Renal cortical epithelial cell (primary cell): ENCODE measurements around the gene TLK1. TPM values are rescaled to one million over a fixed set of nuclear protein-coding genes. Genes with fewer than 3 reads are reported as not detected.
A peak's percentile ranks its signal among the peaks of the same experiment; 100 is the strongest.
"Not testable (repeated sequence)": the region's sequence is repeated elsewhere in the genome, so short reads cannot be mapped to it uniquely, and the experiment has no call there.

Experiments
- DNase-seq: peaks from one replicate; pipeline ENCODE4 v3.0.0-alpha.2; 2011; ENCODE audit warnings: low read depth
- total RNA-seq: library from RNA; depleted of rRNA; stranded (reverse); fragments of >200 nt; gene quantifications from 2 replicates; pipeline ENCODE4 v1.2.3, GENCODE V29; 2014

Gene TLK1
- total RNA-seq, 1 donor from 2014 or later, result 58.8 TPM

- no peak for DNase-seq
Measured at GRCh38 chr2:171169333-171169732, 8.6 kb upstream of the TLK1 start.

- DNase-seq, result no peak
Measured at GRCh38 chr2:171167352-171167997, 6.8 kb upstream of the TLK1 start.

- DNase-seq, result no peak
Measured at GRCh38 chr2:171166328-171166983, 5.8 kb upstream of the TLK1 start.

GRCh38 chr2:171165967-171166327, 5.3 kb upstream of the TLK1 start:
- no peak for DNase-seq

DNA sequence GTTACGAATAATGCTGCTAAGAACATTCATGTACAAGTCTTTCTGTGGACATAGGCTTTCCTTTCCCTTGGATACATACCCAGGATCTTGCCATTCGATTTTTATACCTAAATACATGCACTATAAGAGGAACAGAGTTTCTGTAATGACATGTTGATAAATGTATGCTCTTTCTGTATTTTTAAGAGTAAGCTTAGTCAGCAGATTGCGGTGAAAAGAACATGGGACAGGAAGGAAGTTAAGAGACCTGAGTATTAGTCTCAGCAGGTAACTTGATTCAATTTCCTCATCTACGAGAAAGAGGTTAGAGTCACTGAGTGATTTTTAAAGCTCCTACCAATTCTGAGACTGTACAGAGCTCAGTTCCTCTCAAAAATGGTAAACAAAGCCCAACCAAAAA, 2.6 kb upstream of the TLK1 start:
- no peak for DNase-seq

DNA sequence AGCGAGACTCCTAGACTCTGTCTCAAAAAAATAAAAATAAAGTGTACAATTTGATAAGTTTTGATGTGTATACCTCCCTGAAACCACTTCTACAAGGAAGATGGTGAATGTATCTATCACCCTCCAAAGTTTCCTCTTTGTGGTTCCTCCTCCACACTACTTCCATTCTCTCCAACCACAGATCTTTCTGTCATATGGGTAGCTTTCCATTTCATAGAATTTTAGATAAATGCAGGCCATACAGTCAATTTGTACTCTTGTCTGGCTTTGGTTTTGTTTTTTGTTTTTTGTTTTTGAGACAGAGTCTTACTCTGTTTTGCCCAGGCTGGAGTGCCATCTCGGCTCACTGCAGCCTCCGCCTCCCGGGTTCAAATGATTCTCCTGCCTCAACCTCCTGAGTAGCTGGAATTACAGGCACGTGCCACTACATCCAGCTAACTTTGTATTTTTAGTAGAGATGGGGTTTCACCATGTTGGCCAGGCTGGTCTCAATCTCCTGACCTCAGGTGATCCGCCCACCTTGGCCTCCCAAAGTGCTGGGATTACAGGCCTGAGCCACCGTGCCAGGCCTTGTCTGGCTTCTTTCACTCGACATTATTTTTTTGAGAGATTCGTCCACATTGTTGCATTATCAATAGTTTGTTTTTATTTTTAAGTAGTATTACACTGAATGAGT, 2.0 kb upstream of the TLK1 start:
- not testable (repeated sequence) for DNase-seq

DNA sequence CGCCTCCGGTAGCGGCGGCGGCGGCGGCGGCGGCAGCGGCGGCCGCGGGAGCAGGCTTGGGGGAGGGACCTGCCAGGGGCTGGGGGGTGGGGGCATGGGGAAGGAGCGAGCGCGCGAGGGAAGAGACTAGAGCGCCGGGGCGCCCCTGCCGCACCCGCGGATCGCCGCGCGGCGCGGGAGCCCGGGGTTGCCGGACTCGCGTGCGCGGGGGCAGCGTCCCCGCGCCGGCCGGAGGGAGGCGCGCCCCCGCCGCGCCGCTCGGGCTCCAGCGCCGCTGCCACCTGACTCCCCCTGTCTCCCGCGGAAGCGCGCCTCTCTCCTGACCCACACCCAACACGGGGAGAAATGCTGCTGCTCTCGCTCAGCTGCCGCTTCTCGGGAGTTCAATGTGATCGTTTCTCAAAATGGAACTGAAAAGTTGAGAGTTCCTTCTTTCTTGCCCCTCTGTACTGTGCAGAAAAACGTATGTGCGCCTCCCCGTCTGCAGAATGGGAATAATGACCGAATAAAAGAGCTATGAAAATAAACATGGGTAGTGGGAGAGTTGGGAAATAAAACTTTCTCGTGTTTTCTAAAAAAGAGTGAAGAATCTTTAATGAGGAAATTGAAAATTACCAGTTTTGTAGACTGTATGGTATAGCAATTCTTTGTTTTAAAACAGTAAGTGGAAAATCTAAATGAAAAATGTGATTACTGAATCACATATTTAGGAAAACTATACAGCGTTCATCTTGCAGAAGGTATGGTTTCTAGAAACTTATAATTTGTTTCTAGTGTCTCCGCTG, 455 bp upstream of the TLK1 start:
- DNase-seq, result peak; percentile 51

- peak; percentile 63 for DNase-seq
Measured at GRCh38 chr2:171159372-171160118, 1.1 kb downstream of the TLK1 start.

DNA sequence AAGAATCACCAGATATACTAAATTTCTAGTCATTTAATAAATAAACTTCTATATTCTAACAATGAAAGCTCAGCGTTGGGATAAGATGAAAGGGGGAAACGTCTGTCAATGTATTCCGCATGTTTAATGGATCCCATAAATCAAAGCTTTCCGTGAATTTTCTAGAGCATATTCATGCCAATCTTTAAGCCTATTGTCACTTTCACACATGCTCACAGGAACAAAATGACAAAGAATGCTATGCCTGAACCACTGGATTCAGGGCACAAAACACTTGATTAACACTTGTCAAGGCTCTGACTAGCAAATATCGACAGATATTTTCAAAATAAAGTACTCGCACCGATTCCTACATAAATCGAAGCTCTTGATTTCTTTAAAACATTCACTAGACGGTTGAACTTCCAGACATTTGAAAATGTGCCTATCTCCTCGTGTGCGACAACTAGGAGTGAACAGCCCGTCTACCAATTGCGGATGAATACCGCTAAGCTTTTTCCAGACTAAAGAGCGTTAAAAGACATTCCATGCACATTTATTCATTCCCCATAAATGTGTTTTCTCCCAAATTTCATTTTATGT, 1.8 kb downstream of the TLK1 start:
- DNase-seq, result no peak

DNA sequence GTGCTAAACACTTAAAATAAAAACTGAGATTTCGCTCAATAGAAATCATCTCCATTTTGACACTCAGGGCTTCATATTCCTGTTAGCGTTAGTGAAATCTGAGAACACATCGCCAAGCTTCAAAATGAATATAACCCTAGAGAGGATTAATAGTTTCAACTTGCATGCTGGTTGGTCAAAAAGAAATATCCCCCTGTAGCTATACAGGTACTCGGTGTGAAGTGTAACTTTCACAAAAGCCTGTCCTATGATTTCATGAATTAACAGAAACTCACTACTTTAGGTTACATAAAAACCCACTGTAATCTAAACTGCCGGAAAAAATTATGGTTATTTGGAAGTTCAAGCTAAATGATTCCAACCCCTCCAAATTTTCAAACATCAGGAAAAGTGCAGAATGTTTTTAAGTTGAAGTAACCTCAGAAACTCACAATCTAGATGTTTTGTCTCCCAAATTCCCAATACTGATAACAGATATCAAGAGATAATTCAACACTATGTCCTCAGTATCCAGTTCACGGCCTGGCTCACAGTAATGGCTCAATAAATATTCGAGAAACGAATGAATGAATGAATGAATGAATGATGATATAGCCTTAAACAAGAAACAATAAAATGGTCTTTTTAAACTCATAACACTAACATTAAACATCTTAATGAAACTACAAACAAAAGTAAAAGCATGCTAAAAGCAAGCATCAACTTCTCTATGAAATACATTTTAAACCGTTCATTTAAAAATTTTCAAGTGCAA, 2.5 kb downstream of the TLK1 start:
- DNase-seq, result no peak

- no peak for DNase-seq
Measured at GRCh38 chr2:171157109-171157500, 3.6 kb downstream of the TLK1 start.

- no peak for DNase-seq
Measured at GRCh38 chr2:171154348-171154747, 6.3 kb downstream of the TLK1 start.

DNA sequence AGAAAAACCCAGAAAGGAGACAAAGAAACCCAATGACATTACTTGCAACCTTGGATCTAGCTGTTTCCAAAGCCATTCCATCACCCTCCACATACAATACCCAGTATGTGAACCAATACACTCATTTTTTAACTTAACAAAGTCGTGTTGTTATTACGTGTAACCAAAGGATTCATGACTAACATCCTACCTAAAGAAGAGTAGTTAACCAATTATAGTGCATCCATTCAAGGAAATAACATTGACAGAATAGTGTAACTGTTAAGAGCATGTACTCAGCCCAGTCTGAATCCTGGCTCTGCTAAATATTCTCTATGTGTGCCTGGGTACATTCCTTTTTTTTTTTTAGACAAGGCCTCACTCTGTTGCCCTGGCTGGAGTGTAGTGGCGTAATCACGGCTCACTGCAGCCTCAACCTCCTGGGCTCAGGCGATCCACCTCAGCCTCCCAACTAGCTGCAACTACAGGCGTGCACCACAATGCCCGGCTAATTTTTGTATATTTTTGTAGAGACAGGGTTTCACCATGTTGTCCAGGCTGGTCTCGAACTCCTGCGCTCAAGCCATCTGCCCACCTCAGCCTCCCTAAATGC, 9.9 kb downstream of the TLK1 start:
- DNase-seq, result no peak

DNA sequence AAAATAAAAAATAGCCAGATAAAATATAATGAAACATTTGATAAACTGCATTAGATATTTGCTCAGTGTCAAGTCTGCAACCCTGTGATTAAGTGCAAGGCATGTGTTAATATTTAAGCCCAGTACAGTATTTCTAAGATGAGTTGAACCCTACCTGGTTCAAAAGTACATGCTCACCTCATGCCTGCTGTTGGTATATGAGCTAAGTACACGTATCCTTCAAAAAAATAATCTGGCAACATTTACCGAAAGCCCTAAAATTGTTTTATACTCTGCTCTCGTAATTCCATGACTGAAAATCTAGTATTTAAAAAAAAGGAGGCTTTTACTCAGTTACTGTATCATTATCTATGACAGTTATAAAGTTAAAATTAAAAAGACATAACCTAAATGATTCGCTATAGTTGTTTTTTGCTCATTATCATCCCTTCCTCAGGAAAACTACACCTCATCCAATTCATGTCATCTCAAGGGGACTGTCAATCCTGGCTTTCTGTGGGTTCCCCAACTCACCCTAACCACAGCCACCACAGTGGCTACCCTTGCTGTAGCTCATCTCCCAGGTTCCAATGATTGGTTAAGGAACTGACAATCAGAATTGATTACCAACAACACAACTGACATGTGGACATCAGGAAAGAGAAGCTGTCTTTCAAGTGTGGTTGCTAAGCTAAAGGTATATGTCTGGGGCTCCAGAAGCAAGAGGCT, 10.6 kb downstream of the TLK1 start:
- no peak for DNase-seq

DNA sequence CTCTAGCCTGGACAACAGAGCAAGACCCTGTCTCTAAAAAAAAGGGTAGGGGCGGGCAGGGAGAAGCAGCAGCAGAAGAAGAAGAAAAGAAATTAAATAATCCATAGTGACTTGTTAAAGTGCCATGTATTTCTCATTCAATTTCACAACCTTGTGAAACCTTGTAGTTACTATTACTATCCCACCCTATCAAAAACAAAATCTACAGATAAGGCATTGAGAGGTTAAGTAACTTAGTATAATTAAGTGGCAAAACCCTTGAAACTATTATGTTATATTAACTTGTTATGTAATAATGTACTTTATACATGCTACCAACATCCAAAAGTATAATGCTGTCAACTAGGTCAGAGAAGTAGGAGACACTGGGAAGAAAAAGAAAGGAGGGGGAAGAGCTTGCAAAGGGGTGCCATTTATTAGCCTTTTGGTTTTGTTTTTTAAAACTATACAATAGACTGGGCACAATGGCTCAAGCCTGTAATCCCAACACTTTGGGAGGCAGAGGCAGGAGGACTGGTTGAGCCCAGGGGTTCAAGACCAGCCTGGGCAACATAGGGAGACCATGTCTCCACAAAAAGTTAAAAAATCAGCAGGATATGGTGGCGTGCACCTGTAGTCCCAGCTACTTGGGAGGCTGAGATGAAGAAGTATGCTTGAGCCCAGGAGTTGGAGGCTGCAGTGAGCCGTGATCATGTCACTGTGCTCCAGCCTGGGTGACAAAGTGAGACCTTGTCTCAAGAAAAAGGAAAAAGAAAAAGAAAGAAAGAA, 11.3 kb downstream of the TLK1 start:
- DNase-seq, result no peak

DNA sequence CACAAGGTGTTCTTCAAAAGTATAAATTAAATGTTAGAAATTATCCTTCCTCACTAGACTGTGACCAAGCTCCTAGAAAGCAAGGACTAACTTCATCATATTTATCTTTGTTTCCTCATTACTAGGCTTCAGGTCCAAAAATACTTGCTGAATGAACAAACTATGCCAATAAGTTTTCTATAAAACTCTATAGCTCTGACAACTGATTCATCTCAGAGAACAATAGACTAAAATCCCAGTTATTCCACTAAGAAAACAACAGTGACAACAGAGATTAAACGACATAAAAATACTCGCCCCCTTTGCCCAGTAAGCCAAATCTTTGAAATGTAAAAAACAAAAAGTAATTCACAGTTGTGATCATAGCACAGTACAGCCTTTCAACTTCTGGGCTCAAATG, 13.6 kb downstream of the TLK1 start:
- no peak for DNase-seq

DNA sequence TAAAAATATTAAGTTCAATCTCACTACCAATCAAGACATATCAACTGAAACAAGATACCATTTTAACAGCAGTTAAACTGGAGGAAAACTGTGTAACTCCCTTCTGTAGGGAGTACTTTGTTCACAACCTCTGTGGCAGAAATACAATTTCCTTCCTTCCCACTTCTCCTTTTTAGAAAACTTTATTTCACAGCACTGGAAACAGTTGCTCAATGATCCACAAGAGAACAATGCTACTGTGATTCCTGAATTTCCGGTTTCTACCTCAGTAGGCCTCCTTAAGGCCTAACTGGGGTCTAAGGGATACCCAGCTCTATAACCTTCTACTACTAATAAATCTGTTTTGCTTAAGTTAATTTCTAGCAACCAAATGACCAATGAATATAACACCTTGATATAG, 14.1 kb downstream of the TLK1 start:
- no peak for DNase-seq

DNA sequence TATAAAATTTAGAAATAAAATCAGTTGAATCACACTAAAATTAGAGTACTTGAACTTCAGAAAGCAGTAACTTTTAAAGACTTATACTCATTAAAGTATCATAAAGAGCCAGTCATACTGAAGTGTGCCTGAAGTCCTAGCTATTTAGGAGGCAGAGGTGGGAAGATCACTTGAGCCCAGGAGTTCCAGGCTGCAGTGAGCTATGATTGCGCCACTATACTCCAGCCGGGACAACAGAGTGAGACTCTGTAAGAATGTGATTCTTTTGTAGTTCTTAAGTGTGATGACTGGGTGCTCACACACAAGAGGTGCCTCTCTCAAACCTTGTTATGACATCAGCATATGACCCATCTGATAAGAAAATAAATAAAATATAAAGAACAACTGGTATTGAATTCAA, 14.6 kb downstream of the TLK1 start:
- DNase-seq, result no peak

GRCh38 chr2:171143670-171144062, 17.0 kb downstream of the TLK1 start:
- DNase-seq, result no peak
